HepG2 (cell line): ENCODE data around the gene CRNN.

Source experiments
- JUND ChIP-seq: sonication (generic); formaldehyde crosslinking; IDR thresholded peaks from 2 replicates; pipeline ENCODE4 v1.8.0; 2022; ENCODE audit warnings: mild to moderate bottlenecking, missing genetic modification reagents
- POLR2A ChIP-seq, 2 experiments: IDR thresholded peaks; 2 replicates each; pipeline ENCODE4 v1.6.1; 2011; ENCODE audit warnings: low read depth in 2 of 2, low read length in 2 of 2, mild to moderate bottlenecking in 1 of 2, moderate library complexity in 1 of 2; ENCODE audit not compliant: insufficient read depth in 1 of 2
- TBL1XR1 ChIP-seq: fragments of 150-350 bp; IDR thresholded peaks from 2 replicates; pipeline ENCODE4 v1.6.1; 2014; ENCODE audit warnings: borderline replicate concordance, low read length; ENCODE audit not compliant: partially characterized antibody
- TF ChIP-seq, protein P1 (sequence below): sonication (generic); formaldehyde crosslinking; IDR thresholded peaks from 2 replicates; pipeline ENCODE4 v1.8.1; 2023; ENCODE audit warnings: mild to moderate bottlenecking, missing genetic modification reagents, borderline replicate concordance

- TF ChIP-seq TBL1XR1 (no peak), POLR2A (IDR thresholded peaks at IDR 0.05; ENCODE audit: insufficient read depth in 1 of 2, low read depth in 2 of 2, low read length in 2 of 2) (no peak), JUND (no peak)
- TF ChIP-seq, protein P1, sequence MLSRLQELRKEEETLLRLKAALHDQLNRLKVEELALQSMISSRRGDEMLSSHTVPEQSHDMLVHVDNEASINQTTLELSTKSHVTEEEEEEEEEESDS (CRISPR knock-in tag): no peak
Measured at GRCh38 chr1:152461544-152461943, 47.5 kb upstream of the CRNN start.
